Neuron (in vitro differentiated cells): Measurements from ENCODE around the gene DHRS3.

Experiments used
- H2AFZ ChIP-seq: one replicate; pipeline ENCODE4 v1.6.1; 2013; ENCODE audit warnings: low read depth, mild to moderate bottlenecking, inconsistent platforms, low read length, moderate library complexity
- H3K27me3 ChIP-seq: one replicate; pipeline ENCODE4 v1.6.1; 2013; ENCODE audit warnings: low read length; ENCODE audit not compliant: insufficient read depth
- H3K36me3 ChIP-seq: one replicate; pipeline ENCODE4 v1.6.1; 2013; ENCODE audit warnings: low read length; ENCODE audit not compliant: insufficient read depth
- H3K4me1 ChIP-seq: one replicate; pipeline ENCODE4 v1.6.1; 2013; ENCODE audit warnings: low read length; ENCODE audit not compliant: insufficient read depth
- H3K4me3 ChIP-seq: 2 replicates; pipeline ENCODE4 v1.5.1; 2013; ENCODE audit warnings: mild to moderate bottlenecking, low read length, moderate library complexity
- H3K9me3 ChIP-seq: one replicate; pipeline ENCODE4 v1.6.1; 2013; ENCODE audit warnings: low read length

The DHRS3 gene

DNA sequence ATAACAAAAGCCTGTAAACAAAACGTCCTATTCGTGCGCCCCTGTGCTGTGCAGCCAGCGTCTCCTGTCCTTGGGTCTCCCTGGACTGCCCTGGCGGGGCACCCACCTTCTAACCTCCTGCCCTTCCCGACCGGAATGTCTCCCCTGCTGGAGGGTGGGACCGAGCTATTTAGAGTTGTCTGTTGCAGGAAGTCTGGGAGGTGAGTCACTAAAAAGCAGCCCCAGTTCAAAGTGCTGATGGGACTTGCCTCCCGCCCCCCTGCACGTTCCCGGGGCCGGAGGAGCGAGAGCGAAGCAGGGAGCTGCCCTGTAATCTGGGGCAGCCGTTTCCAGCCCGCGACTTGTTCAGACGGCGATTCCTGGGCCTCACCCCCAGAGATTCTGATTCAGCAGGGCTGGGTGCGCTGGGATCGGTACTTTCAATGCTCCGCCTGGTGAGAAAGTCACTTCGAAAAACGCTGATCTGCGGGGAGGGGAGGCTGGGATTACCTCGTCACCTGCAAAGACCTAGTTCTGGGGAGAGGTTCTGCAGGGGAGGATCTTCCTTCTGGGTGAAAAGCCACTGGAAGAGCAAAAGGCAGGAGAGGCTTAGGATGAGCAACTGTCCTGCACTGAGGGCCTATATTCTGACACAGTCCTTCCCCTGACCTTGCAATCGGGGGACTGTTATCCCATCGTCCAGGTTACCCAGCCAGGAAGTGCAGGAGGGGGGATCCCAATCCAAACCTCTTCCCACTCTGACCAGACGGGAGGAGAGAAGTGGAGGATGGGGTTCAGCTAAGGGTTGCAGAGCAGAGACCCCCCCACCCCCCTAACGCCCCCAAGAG is 1.2 kb upstream of the DHRS3 start:
- Histone ChIP-seq H3K36me3 (no peaks in the 10 kb centered on the region), H2AFZ (peak overlapping the region; percentile 8), H3K27me3 (peaks cover 5% of the 10 kb centered on the region), H3K4me1 (peaks cover 49% of the 10 kb centered on the region), H3K4me3 (peak overlapping the region; percentile 75), H3K9me3 (no peaks in the 10 kb centered on the region)

DNA sequence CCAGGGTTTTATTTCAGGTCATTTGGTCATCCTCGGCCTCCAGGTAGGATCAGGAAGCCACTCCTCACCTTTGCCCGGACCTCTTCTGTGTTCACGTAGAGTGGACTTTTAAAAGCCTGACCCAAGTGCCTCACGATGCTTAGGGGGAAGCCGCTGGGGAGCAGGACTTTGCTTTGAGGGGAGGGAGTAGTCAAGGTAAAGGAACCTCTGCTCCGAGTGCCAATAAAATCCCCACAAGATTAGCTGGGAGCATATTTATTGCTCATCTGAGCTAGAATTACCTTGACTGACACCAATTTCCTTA is 603 bp upstream of the DHRS3 start:
- Histone ChIP-seq H3K27me3 (peaks cover 5% of the 10 kb centered on the region), H3K4me1 (peaks cover 49% of the 10 kb centered on the region), H3K4me3 (peak overlapping the region; percentile 75), H3K9me3 (no peaks in the 10 kb centered on the region), H3K36me3 (no peaks in the 10 kb centered on the region), H2AFZ (peak overlapping the region; percentile 66)

DNA sequence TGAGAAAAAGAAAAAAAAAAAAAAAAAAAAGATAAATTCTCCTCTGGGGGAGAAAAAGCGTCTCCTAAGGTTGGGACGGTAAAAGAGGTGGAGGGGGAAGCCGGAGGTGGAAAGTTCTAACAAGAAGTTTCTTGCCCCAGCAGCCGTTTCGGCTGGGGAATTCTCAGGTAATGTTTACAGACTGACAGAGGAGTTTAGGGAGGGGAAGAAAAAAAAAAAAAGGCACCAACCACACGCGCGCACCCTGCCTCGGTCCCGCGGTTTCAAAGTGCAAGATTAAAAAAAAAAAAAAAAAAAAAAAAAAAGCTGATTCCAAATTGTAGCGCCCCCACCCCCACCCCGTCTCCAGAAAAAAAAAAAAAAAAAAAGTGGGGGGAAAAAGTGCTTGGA is 504 bp downstream of the DHRS3 start:
- Histone ChIP-seq H3K4me1 (peaks cover 49% of the 10 kb centered on the region), H3K36me3 (no peaks in the 10 kb centered on the region), H3K9me3 (no peaks in the 10 kb centered on the region), H3K4me3 (peak overlapping the region; percentile 75), H2AFZ (peak overlapping the region; percentile 76), H3K27me3 (peaks cover 5% of the 10 kb centered on the region)

DNA sequence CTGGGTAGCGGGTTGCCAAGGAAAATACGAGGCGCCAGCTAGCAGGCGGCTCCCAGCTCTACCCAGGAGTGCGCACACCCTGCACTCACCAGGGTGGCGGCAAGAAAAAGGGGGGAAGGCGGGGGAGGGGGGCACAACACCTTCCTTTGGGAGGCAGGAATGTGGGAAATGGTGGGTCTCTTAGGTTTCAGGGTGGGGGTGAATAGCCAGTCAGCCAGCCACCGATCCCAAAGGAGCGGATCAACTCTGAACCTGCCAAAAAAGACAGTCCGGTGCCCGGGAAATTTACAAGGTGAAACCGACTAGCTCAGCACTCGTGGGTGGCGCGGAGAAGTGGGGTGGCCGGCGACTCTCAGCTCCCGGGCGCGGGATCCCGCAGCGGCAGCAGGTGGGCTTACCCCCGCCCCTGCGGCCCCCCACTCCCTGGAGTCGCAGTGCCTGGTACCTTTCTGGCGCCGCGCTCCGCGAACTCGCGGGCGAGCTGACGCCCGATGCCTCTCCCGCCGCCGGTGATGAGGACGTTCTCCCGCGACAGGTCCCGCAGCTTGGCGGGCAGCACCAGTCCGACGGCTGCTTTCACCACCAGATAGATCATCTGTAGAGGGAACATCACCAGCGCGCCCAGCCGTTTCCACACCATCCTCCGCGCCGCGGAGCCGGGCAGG is 1.2 kb downstream of the DHRS3 start:
- Histone ChIP-seq H3K4me3 (peak overlapping the region; percentile 75), H3K27me3 (peaks cover 5% of the 10 kb centered on the region), H3K36me3 (no peaks in the 10 kb centered on the region)

DNA sequence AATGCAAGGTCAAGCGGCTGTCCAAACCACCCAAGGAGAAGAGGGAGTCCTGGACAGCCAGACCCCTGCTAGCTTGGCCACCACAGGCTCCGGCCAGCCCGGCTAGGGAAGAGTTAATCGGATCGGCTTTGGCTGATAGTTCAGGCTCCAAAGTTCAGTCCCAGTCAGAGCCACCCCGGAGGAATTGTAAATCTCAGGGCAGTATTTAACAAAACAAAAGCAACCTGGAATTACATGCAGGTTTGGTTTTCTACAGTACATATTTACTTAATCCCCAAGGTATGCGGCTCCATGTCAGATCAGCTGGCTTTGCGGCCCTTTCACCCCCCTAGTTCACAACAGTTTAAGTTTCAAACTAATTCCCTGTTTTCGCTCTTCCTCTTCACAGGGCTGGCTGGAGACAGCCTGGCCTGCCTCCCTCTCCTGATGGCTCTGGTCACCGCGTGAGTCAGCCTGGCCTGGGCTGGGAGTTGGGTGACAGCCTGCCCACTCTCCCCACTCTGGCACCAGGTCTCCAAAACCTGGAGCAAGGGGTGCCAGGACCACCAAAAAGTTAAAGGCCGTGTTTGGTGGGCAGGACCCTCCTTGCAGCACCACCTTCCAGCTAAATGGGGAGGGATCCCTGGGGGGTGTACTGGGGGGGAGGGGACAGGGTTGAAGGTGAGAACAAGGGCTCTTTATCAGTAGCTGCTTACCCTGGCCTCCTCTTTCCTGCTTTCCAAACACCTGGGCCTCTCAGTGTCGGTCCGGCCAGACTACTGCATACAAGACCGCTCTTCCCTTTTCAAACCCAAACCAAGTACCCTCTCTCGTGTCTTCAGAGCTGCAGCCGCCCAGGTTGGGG is 1.9 kb downstream of the DHRS3 start:
- Histone ChIP-seq H3K4me3 (peak overlapping the region; percentile 75), H3K27me3 (peaks cover 5% of the 10 kb centered on the region)

More for the DNA sequence above, 1.2 kb downstream of the DHRS3 start:
- Histone ChIP-seq H2AFZ (peak overlapping the region; percentile 76), H3K9me3 (no peaks in the 10 kb centered on the region), H3K4me1 (peaks cover 49% of the 10 kb centered on the region)

DNA sequence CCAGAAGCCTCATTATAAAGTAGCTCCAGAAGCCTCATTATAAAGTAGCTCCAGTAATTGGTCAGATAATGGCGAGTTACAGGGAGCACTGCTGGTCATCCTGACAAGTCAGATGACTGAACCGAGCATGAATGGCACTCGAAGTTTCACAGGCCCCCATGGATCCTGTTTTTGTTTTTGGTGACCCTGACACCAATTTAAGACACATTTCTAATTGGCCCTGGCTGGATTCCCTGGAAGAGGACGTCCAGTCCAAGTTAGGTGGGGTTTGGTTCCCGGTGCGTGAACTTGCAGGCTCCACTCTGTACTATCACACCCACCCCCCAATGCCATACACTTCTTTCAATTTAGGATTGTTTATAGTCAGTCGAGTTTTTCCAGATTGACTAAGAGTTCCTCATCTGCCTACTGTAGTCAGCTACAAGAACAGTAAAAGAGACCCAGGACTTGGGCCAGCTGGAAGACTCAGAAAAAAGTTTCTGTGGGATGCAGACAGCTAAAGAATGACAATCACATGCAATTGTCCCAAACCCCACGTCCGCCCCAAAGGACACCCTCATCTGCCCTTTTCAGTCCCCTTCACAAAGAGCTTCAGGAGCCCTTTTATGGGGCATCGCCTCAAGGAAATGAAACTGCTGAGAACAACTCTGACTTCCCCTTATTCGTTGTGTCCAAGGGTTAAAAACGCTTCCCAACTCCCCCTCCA is 2.7 kb downstream of the DHRS3 start:
- Histone ChIP-seq H2AFZ (no peak overlapping the region), H3K27me3 (peaks cover 5% of the 10 kb centered on the region), H3K4me1 (peaks cover 44% of the 10 kb centered on the region), H3K36me3 (no peaks in the 10 kb centered on the region), H3K4me3 (peak overlapping the region; percentile 75), H3K9me3 (no peaks in the 10 kb centered on the region)

More for the DNA sequence above, 1.9 kb downstream of the DHRS3 start:
- Histone ChIP-seq H3K36me3 (no peaks in the 10 kb centered on the region), H3K9me3 (no peaks in the 10 kb centered on the region), H2AFZ (no peak overlapping the region), H3K4me1 (peaks cover 49% of the 10 kb centered on the region)

DNA sequence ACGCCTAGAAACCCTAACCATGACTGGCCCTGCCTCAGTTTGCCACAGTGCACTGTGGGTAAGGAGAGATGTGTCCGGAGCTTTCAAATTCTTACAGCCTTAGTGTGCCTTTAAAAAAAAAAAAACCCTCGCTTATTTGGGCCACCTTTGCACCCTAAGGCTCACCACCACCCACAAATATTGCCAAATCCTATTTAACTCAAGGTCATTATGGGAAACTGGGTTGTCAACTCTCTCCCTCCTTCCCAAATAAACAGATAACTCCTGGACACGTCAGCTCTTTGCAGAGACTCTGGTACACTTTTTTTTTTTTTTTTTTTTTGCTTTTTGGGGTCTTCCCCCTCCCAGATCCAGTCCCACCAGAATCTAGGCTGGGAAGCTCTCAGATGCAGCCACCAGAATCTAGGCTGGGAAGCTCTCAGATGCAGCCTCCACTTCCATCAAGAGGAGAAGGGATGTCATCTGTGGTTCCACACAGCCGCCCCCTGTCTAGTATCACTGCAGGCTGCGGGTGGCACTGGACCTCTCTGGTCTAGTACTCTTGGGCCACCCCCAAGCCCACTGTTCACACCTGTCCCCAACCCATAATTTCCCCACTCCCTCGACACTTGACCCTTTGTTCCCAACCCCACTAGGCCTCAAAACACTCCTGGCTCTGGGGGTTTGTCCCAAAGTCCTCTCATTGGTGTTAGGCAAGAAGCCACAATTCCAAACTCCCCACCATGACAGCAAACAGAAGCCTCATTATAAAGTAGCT is 3.4 kb downstream of the DHRS3 start:
- no peaks in the 10 kb centered on the region for H3K9me3 ChIP-seq
- no peak overlapping the region for H2AFZ ChIP-seq
- H3K4me1 ChIP-seq = peaks cover 42% of the 10 kb centered on the region
- H3K4me3 ChIP-seq = no peak overlapping the region
- peaks cover 5% of the 10 kb centered on the region for H3K27me3 ChIP-seq
- no peaks in the 10 kb centered on the region for H3K36me3 ChIP-seq

DNA sequence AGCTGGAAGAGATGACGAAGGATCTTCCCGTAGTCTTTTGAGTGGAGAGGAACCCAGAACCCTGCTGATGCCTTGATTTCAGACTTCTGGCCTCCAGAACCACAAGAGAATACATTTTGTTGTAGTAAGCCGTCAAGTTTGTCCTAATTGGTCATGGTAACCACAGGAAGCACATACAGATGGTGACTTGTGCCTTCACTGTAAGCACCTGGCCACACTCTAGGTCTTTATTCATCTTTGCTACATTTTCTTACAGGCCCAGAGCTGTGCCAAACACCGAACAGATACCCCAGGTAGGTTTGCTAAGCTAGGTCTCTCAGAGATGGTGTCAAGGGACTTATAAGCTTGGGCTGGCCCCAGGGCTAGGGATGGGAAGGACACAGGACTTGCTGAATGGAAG is 4.8 kb downstream of the DHRS3 start:
- peaks cover 30% of the 10 kb centered on the region for H3K4me1 ChIP-seq
- peaks cover 5% of the 10 kb centered on the region for H3K27me3 ChIP-seq
- H3K4me3 ChIP-seq = no peak overlapping the region
- H3K36me3 ChIP-seq = no peaks in the 10 kb centered on the region
- no peak overlapping the region for H2AFZ ChIP-seq
- H3K9me3 ChIP-seq = no peaks in the 10 kb centered on the region

DNA sequence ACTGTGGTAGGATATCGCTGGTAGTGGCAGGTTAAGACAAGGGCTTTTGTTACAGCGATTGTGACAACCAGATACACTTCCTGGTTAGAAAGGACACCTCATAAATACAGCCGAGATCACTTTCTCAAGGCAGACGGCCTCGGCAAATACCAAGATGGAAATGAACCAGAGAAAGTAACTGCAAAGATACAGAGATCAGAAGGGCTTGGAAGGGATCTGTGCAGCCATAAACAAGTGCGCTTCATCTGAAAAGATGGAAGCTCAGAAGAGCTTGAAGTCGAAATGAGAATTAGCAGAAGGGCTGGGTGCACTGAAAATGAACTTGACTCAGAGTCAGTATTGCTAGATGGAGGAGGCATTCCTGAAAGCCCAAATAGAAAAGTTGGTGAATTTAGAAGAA is 7.1 kb downstream of the DHRS3 start:
- Histone ChIP-seq H3K36me3 (no peaks in the 10 kb centered on the region), H3K27me3 (no peaks in the 10 kb centered on the region), H2AFZ (no peak overlapping the region), H3K4me3 (no peak overlapping the region), H3K9me3 (no peaks in the 10 kb centered on the region), H3K4me1 (peaks cover 11% of the 10 kb centered on the region)

DNA sequence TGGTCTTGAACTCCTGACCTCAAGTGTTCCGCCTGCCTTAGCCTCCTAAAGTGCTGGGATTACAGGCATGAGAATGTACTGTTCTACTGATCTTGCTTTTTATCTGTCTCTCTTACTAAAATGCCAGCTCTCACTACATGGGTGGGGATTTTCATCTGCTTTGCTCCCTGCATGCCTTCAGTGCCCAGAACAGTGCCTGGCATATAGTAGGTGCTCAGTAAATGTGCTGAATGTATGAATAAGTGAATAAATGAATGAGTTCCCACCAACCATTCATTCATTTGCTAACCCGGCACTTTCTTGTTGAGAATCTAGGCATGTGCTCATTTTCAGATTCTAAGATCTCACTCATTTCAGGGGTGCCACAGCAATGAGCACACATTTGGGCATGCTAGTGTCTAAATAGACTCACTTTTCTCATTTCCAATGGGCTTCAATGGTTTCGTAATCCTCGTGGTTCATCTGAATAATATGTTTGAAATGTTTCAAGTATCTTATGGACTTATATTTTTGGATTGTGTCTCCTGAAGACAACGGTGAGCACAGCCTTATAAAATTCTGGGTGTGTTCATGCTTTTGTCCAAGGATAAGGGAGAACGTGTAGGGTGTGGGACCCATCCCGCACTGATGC is 7.6 kb downstream of the DHRS3 start:
- Histone ChIP-seq H3K36me3 (no peaks in the 10 kb centered on the region), H3K9me3 (no peaks in the 10 kb centered on the region), H2AFZ (no peak overlapping the region), H3K27me3 (no peaks in the 10 kb centered on the region), H3K4me1 (peaks cover 5% of the 10 kb centered on the region), H3K4me3 (no peak overlapping the region)

DNA sequence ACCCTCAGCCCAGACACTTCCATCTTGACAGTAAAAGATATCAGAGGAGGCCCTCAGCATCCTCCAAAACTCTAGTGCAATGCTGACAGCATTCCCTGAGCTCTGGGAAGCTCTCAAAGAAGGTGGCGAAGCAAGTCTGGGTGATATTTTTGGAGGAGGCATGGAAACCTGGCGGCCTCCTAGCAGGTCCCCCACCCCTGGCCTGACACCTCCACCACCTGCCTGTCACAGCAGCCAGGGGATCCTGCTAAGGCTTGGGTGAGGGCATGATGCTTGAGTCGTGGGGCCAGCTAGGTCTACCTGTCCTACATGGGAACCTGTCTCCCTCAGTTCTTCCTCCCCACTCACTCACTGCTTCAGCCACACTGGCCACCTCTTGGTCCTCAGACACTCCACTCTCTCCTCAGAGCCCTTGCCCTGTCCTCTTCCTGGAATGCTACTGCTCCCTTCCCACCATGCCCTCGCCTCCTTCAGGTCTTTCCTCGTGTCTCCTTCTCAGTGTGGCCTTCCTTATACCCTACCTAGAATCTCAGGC is 8.5 kb downstream of the DHRS3 start:
- H2AFZ ChIP-seq = no peak overlapping the region
- peaks cover under 1% of the 10 kb centered on the region for H3K4me1 ChIP-seq
- no peaks in the 10 kb centered on the region for H3K36me3 ChIP-seq
- H3K9me3 ChIP-seq = no peaks in the 10 kb centered on the region
- no peak overlapping the region for H3K4me3 ChIP-seq
- H3K27me3 ChIP-seq = no peaks in the 10 kb centered on the region
